GM18498 (cell line): ENCODE results near the gene UPK3B.
"Not testable (repeated sequence)": the region's sequence is repeated elsewhere in the genome, so short reads cannot be mapped to it uniquely, and the experiment has no call there.

Experiments
- ATAC-seq: cut with Tn5 transposase; IDR thresholded peaks from one replicate; pipeline ENCODE4 v1.9.1; 2021; ENCODE audit warnings: mild to moderate bottlenecking, moderate library complexity; ENCODE audit not compliant: unreplicated experiment

UPK3B gene

DNA sequence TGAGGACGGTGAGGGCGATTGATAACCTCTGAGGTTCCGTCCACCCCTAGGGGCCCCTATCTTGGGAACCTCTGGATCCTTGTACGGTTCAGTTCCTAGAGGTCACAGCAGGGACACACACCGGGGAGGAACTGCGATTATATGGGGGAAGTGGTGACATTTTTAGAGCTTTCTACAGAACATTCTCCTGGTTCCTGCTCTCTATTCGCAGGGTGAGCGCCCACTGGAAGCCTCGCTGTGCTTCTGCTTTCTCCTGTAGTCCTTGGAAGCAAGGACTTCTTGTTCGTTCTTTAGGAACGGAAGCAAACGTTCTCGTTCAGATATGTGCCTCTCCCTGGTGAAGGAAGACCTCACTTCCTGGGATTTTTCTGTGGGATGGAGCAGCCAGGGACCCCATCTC lies 22.4 kb upstream of the UPK3B start:
- not testable (repeated sequence) for ATAC-seq

DNA sequence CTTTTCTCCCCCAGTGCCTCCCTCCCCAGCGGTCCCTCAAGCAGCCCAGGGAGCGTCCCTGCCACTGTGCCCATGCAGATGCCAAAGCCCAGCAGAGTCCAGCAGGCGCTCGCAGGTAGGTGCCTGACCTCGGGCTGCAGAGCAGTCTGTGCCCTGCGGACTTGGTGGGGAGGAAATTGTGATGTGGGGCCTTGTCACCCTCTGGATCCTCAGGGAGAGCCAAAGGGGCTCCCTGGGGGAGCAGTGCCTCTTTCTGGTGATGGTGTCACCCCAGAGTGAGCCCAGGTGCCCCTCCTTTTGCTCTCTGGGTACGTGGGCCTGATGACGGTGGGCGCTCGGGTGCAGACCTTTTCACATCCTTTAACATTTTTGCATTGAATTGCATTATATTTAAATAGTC lies 18.2 kb upstream of the UPK3B start:
- ATAC-seq = not testable (repeated sequence)

DNA sequence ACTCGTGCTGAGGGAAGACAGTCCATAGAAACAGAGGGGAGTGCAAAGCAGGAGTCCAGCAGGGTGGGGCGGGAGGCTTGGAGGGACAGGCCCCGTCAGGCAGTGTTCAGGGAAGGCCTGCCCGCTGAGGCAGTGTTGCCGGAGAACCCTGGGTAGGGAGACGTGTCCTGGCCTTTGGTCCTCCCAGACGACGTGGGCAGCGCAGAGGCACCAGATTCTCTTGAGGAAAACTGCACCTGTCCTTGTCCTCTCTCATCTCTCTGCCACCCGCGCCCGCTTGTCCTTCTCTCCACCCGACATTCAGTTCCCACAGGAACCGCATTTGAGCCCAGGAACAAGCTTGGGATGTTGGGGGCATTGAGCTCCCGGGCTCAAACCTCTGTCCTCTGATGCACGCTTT lies 14.6 kb upstream of the UPK3B start:
- ATAC-seq = not testable (repeated sequence)

DNA sequence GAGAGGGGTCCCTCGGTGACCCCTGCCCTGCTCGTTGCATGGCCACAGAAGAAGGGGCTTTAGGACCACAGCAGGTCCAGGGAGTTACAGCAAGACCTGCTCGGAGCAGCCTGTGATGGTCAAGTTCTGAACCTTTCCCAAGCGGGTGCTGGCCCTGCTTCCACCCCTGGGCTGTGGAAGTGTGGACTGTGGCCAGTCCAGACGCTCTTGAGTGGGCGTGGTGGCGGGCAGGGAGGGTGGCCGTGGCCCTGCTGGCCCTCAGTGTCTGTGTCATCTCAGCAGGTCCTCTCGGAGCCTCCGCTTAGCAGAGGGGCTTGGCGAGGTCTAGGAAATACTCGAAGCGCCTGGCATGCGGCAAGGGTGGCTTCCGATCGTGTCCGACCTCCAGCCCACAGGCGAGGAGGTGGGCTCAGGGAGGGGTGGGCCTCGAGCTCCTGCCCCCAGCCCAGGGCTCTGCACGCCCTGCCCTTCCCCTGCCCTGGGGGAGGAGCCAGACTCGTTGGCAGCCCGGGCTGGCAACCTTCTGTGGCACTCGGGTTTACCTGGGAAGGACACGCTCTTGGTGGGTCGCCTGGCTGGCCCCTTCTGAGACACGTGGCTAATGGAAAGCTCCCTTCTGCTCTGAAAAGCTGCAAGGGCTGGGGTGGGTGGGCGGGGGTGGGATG lies 12.3 kb upstream of the UPK3B start:
- ATAC-seq = not testable (repeated sequence)

DNA sequence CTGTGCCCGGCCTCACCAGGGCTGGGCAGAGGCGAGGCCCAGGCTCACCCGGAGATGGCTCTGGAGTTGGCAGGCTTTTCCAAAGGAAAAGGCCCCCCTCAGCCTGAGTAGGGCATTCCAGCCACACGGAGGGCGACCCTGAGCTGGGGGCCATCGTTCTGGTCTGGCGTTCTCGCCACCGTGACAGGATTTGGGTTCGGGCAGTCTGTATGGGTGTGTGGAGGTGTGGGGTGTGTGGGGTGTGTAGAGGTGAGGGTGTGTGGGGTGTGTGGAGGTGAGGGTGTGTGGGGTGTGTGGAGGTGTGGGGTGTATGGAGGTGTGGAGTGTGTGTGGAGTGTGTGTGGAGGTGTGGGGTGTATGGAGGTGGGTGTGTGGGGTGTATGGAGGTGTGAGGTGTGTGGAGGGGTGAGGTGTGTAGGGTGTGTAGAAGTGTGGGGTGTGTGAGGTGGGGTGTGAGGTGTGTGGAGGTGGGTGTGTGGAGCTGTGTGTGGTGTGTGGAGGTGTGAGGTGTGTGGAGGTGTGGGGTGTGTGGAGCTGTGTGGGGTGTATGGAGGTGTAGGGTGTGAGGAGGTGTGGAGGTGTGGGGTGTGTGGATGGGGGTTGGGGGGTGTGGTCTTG lies 11.7 kb upstream of the UPK3B start:
- ATAC-seq = not testable (repeated sequence)

DNA sequence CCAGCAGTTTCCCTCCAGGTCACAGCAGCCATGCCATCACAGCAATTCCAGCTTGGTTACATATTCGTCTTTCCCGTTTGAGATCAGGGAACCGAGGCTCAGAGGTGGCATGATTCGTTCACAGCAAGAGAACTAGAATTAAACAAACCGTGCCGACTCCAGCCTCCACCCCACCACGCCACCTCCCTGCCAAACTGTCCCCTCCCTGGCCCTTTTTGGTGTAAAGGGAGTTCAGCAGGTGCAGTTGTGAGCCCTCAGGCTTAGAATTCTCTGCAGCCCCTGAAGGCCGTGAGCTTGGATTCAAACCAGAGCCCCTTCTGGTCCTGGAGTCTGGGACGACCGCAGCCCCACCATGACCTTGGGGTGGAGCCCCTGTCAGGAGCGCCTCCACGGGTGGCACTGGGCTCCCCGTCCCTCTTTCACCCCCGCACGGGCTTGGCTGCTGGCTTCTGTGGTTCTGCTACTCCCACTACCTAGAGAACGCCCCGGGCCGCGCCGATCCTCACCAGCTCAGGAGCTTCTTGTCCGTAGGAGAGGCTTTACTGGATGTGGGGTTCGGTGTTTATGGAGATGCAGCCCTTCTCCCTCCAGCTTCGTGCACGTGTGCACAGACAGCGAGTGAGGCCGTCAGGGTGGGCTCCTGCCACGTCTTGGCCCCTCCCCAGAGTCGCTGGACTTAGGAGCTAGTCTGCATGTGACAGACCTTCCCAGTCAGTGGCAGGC lies 11.0 kb upstream of the UPK3B start:
- ATAC-seq = not testable (repeated sequence)

DNA sequence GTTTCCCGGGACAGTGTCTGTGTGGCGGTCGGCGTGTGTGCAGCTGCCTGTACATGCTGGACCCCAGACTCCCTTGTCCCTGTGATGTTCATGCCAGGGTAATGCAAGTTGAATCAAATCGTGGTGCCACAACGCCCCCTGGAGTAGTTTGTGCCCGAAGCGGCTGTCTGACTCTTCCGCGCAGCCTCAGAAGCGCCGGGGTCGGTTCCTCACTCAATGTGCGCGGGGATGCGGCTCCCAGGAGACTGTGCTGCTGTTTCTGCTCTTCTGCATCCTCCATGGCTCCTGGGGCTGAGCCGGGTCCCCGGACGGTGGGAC lies 10.5 kb upstream of the UPK3B start:
- ATAC-seq = not testable (repeated sequence)

DNA sequence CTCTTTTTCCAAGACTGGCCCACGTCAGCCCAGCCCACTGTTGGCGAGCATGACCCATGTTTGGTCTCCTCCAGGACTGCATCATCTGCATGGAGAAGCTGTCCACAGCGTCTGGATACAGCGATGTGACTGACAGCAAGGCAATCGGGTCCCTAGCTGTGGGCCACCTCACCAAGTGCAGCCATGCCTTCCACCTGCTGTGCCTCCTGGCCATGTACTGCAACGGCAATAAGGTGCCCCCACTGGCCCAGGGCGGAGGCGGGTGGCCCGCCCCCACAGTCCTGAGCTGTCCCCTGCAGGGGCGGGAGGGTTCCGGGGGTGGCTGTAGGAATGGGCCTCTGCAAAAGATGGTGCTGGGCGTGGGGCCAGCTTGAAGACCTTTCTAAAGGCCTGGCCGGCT lies 8.1 kb upstream of the UPK3B start:
- ATAC-seq = not testable (repeated sequence)

DNA sequence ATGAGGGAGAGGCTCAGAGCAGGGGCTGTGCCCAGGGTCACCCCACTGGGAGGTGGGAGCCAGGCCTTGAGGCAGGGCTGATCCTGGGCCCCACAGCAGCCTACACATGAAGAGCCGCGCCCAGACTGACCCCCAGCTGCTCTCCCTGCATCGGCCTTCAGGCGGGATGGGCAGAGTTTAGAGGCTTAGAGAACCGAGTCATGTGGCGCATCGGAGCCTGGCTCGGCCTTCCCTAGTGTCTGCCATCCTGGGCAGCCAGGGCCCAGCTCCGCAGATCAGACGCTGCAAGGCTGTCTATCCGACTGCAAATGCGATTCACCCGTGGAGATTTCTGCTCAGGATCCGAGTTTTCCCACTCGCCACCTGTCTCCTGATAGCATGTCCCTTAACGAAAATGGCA lies 7.5 kb upstream of the UPK3B start:
- not testable (repeated sequence) for ATAC-seq

DNA sequence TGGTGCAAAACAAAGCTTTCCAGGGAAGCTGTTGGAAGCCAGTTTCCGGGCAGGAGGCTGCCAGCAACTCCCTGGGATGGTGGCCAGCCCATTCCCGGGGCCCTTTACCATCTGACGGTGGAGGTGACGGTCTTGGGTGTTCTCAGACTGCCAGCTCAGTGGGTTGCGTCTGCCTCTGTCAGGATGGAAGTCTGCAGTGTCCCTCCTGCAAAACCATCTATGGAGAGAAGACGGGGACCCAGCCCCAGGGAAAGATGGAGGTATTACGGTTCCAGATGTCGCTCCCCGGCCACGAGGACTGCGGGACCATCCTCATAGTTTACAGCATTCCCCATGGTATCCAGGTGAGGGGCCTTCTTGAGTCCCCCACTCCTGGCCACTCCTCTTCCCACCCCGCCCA lies 7.1 kb upstream of the UPK3B start:
- ATAC-seq = not testable (repeated sequence)

DNA sequence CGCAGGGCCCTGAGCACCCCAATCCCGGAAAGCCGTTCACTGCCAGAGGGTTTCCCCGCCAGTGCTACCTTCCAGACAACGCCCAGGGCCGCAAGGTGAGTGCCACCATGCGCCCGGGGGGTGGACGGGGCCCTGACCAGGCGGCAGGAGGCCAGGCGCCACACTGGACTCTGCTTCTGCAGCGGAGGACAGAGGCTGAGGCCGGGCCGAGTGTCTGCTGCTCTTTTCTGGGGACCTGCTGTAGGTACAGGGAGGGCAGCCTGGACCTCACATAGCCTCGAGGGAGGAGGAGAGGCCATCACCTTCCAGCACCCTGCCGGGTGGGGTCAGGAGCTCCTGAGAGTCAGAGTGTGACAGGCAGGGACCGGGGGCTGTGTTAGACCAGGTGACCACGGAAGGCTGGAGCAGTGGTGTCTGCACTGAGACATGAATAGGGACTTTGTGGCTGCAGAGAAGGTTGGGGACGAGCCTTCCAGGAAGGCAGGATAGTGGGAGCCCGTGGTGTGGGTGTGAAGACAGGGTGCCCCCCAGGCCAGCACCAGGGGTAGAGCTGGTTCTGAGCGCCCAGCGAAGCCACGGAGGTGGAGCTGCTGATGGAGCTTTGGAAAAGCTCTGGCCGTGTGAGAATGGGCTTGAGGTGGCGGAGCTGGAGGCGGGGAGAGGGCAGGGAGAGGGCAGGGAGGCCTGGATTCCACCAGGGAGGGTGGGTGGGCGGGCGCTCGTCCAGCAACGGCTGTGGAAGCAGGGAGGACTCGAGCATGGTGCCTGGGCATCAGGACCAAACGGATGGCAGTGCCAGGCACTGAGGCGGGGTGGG lies 5.8 kb upstream of the UPK3B start:
- not testable (repeated sequence) for ATAC-seq

DNA sequence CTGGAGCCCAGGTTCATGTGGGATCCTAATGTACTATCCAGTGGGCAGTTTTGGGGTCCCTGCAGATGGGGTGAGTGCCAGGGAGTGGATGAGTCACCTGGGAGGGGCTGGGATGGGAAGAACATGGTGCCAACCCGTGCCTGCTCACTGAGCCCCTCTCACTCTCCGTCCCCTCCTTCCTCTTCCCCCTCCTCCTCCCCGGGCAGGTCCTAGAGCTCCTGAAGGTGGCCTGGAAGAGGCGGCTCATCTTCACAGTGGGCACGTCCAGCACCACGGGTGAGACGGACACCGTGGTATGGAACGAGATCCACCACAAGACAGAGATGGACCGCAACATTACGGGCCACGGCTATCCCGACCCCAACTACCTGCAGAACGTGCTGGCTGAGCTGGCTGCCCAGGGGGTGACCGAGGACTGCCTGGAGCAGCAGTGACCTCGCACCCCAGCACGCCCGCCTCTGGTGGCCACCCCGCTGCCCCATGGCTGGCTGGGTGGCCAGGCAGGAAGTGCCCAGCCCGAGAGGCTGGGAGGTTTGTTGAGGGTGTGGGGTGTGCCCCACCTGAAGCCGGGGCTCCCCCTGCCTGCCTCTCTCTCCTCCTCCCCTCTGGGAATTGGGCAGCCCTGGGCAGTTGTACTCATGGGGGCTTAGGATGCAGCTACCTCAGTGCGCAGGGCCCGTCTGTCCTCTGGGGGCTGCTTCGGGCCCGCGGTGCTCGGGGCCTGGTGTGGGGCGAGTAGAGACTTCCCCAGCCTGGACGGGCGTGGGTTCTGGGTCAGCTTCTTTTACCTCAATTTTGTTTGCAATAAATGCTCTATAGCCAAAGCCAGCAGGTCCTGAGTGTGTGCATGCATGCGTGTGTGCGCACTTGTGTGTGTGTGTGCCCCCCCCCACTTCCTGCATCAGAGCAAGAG lies 4.9 kb upstream of the UPK3B start:
- ATAC-seq = no peak

DNA sequence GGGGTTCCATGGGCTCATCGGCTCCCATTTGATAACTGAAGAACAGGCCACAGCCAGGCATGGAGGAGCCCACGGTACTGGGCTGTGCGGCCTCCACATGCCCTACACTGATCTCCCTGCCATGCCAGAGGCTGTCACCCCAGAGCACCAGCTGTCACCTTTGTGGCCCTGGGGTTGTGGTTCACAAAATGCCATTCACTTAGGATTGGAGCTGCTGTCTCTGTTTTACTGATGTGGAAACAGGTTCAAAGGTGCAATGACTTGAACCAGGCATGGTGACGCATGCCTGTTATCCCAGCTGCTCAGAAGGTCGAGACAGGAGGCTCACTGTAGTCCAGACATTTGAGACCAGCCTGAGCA lies 4.3 kb upstream of the UPK3B start:
- no peak for ATAC-seq

DNA sequence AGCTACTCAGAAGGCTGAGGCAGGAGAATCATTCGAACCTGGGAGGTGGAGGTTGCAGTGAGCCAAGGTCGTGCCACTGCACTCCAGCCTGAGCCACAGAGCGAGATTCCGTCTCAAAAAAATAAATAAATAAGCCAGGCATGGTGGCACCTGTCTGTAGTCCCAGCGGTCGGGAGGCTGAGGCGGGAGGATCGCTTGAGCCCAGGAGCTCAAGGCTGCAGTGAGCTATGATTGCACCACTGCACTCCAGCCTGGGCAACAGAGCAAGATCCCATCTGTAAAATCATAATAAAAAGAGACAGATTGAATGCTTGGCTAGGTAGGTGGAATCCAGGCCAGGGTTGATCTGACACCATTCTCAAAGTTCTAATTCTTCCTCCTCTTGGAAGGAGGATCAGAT lies 3.7 kb upstream of the UPK3B start:
- ATAC-seq = not testable (repeated sequence)

DNA sequence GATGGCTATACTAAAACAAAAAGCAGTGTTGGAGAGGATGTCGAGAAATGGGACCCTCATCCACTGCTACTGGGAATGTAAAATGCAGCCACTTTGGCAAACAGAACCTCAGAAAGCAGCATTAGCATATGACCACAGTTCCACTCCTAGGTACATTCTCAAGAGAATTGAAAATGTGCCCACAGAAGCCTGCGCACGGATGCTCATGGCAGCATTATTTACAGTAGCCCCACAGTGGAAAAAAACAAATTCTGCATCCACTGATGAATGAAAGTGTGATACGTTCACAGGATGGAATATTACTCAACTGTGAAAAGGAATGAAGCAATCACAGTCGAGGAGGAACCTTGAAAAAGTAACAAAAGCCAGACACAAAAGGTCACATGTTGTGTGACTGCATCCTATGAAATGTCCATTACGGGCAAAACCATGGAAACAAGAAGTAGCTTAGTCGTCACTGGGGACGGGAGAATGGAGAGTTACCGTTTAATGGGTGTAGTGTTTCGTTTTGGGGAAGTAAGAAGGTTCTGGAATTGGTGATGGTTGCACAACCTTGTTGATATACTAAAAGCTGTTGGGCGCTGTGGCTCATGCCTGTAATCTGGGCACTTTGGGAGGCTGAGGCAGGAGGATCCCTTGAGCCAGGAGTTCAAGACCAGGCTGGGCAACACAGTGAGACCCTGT lies 2.5 kb upstream of the UPK3B start:
- ATAC-seq = no peak

DNA sequence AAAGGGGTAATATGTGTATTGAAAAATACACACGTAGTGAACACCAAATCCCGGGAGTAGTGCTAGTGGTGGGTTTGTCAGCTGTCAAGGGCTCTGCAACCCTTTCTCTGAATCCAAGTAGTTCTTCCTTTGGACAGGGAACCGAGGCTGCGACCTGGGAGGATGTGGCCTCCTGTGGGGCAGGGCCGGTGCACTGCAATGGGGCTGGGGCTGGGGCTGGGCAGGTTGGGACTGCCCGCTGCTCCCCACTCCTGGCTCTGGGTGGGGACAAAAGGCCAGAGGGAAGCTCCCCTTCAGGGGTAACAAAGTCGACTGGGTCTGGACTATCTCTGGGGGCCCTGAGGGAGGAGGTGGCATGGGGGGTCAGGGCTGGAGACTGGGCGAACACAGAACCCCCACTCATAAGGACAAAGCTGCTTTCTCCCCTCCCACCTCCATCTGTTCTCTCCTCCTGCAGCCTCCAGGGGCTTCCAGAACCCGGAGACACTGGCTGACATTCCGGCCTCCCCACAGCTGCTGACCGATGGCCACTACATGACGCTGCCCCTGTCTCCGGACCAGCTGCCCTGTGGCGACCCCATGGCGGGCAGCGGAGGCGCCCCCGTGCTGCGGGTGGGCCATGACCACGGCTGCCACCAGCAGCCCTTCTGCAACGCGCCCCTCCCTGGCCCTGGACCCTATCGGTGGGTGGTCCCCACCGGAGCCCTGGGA lies 1.0 kb downstream of the UPK3B start:
- ATAC-seq = not testable (repeated sequence)

DNA sequence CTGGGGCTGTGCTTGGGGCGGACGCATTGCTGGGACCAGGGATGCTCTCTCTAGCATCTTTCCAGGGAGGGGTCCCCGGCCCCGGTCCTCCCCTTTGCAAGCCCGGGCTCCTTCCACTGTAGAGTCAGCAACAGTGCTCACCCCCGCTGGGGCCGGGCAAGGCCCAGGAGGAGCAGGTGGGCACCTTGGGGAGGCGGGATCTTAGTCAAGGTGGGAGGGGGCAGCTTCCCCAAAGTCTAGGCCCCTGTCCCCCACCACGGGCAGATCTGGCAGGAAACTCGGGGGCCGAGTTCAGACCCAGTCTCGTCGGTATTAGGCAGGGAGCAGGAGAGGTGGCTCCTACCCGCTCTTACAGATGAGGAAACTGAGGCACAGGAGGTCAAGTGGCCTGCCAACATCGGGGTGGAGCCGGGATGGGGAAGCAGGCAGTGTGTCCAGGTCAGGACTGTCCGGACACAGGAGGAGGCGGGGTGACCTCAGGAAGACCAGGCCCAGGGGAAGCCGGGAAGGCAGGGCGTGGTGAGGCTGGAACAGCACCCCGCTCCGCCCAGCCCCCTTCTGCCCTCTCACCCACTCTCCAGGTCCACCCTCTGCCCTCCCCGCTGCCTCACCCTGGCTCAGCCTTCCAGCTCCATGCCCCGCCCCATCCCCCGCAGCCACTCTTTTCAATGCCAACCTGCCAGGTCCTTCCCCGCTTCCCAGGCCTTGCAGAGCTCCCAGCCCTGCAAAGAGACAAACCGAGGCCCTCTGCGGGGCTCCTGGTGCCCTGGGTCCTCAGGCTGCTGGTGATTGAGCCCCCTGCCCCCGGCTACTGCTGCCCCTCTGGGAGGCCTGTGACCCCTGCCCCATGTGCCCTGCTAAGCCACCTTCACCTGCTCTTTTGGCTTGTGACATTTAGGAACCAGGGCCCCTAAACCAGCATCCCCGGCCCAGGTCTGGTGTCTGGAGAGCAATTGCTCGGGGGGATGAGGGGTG lies 1.8 kb downstream of the UPK3B start:
- ATAC-seq = not testable (repeated sequence)
